GM21515 (cell line): ENCODE measurements around the gene DNER.
"Not testable (repeated sequence)": the region's sequence is repeated elsewhere in the genome, so short reads cannot be mapped to it uniquely, and the experiment has no call there.

Experiments
- ATAC-seq: cut with Tn5 transposase; IDR thresholded peaks from one replicate; pipeline ENCODE4 v1.9.1; 2021; ENCODE audit not compliant: unreplicated experiment

DNER gene

DNA sequence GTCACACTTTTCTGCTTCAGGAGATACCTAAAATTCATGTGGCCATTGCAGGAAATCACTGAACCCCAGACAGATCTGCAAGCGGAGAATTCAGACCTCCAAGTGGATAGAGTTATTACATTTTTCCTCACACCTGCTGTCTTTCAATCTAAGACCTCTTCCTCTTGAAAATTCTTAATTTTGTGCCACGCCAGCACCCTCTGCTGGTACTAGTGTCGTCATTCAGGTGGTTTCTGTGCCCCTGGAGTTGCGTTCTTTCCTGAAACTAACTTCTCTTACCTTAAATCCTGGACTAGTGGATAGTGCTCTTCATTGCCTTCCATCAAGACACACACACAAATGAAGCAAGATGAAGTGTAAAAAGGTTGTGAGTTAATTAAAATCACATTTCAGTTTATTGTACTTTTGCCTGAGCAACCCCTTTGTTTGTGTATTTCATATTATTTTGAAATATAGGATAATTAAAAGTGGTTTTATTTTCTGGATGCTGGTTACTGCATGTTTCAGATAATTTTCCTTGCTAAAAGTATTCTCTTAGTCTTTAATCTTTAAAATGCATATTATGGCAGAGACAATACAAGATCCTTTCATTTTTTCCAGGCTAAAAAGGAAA is 1.6 kb upstream of the DNER start:
- no peak for ATAC-seq

DNA sequence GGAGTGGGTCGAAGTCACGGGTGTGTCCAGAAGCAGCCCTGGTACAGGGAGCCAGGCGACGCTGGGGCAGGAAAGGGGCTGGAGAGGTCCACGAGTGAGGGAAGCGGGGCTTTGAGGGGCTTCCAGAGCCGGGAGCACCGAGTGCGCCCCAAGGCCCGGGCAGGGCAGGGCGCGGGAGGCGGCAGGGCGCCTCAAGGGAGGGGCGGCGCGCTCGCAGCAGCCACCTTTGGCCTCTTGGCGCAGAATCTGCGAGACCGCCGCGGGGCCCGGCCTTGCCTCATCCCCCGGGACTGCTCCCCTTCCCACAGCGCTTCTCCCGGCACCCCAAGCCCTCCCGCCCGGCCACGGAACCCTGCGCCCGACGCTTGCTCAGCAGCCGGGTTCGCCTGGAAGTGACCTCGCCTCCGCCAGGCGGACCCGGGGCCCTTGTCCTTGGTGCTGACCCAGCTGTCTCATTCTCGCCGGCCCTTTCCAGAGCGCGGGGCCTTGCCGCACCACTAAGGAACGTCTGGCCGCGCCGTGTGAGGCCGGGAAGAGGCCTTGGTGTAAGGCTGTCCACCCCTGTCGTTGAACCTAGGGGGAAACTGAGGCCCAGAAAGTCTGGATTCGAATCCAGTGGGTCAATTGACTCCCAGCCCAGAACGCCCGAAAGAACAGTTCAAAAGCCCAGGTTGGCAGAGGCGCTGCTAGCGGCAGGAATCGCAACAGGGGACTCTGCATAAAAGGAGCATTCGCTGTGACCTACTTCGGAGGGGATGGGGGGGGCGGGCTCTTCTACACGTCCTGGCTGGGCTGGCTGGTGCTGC is 584 bp upstream of the DNER start:
- ATAC-seq: peak; percentile 46

DNA sequence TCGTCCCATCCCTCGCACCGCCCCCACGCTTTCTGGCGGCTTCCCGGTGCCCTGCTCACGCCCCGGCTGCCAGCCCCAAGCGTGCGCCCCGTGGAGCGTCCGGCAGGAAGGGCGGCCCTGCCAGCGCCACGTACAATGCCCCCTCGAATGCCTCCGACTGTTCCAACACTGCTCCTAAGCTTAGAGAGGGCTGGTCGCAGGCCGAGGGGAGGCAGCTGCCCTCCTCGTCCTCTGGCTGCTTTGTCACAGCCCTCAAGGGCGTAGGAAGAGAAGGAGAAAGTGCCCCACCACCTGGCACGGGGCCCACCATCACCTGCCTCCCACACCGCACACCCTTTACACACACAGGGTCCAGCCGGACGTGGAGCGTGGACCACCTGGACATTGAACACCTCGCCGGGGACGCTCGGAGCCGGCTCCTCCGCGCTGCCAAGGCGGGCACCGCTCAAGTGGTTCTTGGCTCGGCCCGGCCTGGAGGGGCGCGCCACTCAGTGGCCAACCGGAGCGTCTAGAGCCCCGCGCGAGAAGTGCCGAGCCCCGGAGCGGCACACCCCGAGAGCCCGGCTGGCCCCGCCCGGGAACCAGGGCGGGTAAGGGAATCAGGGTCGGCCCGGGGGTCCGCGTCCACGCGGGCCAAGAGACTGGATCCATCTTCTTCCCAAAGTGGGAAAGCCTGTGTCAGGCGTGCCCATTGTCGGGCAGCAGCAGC is 830 bp downstream of the DNER start:
- no peak for ATAC-seq

DNA sequence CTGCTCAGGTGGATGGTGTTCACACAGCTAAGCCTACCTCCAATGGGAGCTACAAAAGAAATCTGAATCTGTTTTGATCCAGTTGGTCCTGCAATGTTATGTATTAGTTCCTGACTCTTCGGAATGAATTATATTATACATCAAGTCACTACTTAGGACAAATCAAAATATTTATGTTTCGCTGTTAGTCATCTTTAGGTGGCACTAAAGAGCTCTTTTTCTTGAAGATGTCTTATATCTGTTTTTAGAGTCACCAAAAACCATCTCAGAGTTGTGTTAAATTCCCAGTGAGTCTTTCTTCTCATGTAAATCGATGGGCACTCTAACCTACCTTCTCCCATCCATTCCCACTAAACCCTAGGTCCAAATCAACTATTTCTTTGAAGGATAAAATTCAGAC is 2.2 kb downstream of the DNER start:
- no peak for ATAC-seq

GRCh38 chr2:229708335-229708734 is 6.0 kb downstream of the DNER start:
- no peak for ATAC-seq

- ATAC-seq: no peak
Observed at GRCh38 chr2:229703909-229704630, 10.3 kb downstream of the DNER start.

GRCh38 chr2:229701716-229702115 is 12.6 kb downstream of the DNER start:
- ATAC-seq: no peak

- no peak for ATAC-seq
Observed at GRCh38 chr2:229701062-229701461, 13.3 kb downstream of the DNER start.

GRCh38 chr2:229695961-229696360 is 18.4 kb downstream of the DNER start:
- ATAC-seq: no peak

DNA sequence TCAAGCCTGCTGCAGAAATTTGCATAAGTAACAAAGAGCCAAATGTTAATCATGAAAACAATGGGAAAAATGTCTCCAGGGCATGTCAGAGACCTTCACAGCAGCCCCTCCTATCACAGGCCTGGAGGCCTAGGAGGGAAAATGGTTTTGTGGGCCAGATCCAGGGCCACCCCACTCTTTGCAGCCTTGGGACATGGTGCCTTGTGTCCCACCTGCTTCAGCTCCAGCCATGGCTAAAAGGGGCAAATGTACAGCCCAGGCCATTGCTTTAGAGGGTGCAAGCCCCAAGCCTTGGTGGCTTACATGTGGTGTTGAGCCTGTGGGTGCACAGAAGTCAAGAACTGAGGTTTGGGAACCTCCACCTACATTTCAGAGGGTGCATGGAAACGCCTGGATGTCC is 20.5 kb downstream of the DNER start:
- not testable (repeated sequence) for ATAC-seq

DNA sequence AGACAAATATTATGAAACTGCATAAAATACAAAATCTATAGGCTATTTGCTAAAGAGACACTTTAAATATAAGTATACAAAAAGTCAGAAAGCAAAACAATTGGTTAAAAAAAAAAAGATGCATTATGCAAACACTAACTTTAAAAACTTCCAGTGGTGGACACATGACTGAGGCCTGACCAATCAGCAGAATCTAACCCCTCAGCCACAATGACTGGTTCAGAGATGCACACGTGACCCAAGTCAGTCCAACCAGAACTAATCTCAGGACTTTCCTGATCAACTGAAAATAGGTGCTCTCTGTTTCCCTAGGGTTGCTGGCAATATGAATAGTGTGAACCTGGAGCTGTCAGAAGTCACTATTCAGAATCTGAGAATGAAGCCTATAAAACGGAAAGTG is 22.7 kb downstream of the DNER start:
- no peak for ATAC-seq

GRCh38 chr2:229689307-229689839 is 25.0 kb downstream of the DNER start:
- no peak for ATAC-seq

GRCh38 chr2:229688141-229688540 is 26.2 kb downstream of the DNER start:
- ATAC-seq: no peak

GRCh38 chr2:229686122-229686919 is 28.0 kb downstream of the DNER start:
- ATAC-seq: no peak

GRCh38 chr2:229684942-229685562 is 29.3 kb downstream of the DNER start:
- ATAC-seq: no peak

GRCh38 chr2:229679393-229680125 is 34.8 kb downstream of the DNER start:
- ATAC-seq: no peak

GRCh38 chr2:229675569-229675968 is 38.8 kb downstream of the DNER start:
- no peak for ATAC-seq

- ATAC-seq: no peak
Observed at GRCh38 chr2:229674830-229675530, 39.4 kb downstream of the DNER start.

DNA sequence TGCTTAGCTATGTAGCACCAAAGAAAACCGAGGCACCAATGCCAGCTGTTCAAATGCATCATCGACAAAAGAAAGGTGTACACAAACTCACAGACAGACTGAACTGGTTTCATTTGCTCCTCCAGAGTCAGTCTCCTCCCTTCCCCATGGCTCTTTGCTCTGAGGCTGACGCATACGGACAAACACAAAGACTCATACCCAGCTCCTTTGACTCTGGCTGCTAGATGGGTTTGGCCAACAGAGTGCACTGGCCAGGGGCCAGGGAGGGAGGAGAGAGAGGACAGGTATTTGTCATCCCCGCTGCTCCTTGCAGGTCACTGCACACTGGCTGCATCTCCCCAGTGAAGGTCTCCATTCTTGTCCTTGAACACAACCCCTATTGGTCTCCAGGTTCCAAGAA is 40.7 kb downstream of the DNER start:
- ATAC-seq: no peak
